ENCODE measurements around the gene C11orf54.
"Not testable (repeated sequence)": the region's sequence is repeated elsewhere in the genome, so short reads cannot be mapped to it uniquely, and the experiment has no call there.

- TF ChIP-seq CTCF (IDR thresholded peaks at IDR 0.05); JUN (IDR thresholded peaks at IDR 0.05); KDM1A (IDR thresholded peaks at IDR 0.05; ENCODE audit: low read depth); POLR2A (IDR thresholded peaks at IDR 0.05; ENCODE audit: low read length): not testable (repeated sequence)
Observed at GRCh38 chr11:93774560-93774959, 33.1 kb downstream of the C11orf54 start.
